Body of pancreas (tissue), 4 donors: ENCODE results near the gene TIMP1.

ENCODE experiments used
- POLR2A ChIP-seq, 3 donors: fragments of 450-650 bp; IDR thresholded peaks; one replicate each; pipeline ENCODE4 v1.6.1; 2016; ENCODE audit warnings: antibody characterized with exemption in 3 of 3, mild to moderate bottlenecking in 2 of 3
- TF ChIP-seq, protein P1 (sequence below), 7 experiments: fragments of 450-650 bp in 4 of 7; fragments of 200-600 bp in 3 of 7; sonication (generic) in 3 of 7; IDR thresholded peaks; one replicate each; pipeline ENCODE4 v1.5.1; 2016 to 2019; ENCODE audit warnings: antibody characterized with exemption in 7 of 7

GRCh38 chrX:47561659-47562151 lies 20.5 kb upstream of the TIMP1 start:
- TF ChIP-seq, protein P1, sequence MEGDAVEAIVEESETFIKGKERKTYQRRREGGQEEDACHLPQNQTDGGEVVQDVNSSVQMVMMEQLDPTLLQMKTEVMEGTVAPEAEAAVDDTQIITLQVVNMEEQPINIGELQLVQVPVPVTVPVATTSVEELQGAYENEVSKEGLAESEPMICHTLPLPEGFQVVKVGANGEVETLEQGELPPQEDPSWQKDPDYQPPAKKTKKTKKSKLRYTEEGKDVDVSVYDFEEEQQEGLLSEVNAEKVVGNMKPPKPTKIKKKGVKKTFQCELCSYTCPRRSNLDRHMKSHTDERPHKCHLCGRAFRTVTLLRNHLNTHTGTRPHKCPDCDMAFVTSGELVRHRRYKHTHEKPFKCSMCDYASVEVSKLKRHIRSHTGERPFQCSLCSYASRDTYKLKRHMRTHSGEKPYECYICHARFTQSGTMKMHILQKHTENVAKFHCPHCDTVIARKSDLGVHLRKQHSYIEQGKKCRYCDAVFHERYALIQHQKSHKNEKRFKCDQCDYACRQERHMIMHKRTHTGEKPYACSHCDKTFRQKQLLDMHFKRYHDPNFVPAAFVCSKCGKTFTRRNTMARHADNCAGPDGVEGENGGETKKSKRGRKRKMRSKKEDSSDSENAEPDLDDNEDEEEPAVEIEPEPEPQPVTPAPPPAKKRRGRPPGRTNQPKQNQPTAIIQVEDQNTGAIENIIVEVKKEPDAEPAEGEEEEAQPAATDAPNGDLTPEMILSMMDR (IDR thresholded peaks at IDR 0.05) = no peak
- TF ChIP-seq POLR2A (IDR thresholded peaks at IDR 0.05) = no peak
